ENCODE results near the gene SGPP1.
"Not testable (repeated sequence)": the region's sequence is repeated elsewhere in the genome, so short reads cannot be mapped to it uniquely, and the experiment has no call there.

SGPP1 gene

DNA sequence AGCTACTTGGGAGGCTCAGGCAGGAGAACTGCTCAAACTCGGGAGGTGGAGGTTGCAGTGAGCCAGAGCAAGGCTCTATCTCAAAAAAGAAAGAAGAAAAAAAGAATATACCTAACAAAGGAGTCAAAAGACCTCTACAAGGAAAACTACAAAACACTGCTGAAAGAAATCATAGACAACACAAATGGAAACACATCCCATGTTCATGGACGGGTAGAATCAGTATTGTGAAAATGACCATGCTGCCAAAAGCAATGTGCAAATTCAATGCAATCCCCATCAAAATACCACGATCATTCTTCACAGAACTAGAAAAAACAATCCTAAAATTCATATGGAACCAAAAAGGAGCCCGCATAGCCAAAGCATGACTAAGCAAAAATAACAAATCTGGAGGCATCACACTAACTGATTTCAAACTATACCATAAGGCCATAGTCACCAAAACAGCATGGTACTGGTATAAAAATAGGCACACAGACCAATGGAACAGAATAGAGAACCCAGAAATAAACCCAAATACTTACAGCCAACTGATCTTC, 91.7 kb downstream of the SGPP1 start:
- not testable (repeated sequence) for DNase-seq (ENCODE audit: low spot score)
